ENCODE results near the gene BAHCC1. TPM values are rescaled to one million over a fixed set of nuclear protein-coding genes. Genes with fewer than 3 reads are reported as not detected.

Gene BAHCC1
- total and polyA plus RNA-seq, 9 of the 15 experiments (the other 6 are each of a cell fraction or from before 2014, with no cell fraction given), result 0.14 to 26.9 (median 5.0) TPM

- TF ChIP-seq KLF1 (tag; IDR thresholded peaks at IDR 0.05) (peak; percentile 79), NCOR1 (IDR thresholded peaks at IDR 0.05) (no peak), E2F6 (IDR thresholded peaks at IDR 0.05; ENCODE audit: borderline replicate concordance in 1 of 2, extremely low read depth in 1 of 2, insufficient read depth in 1 of 2, insufficient read length in 1 of 2, low read depth in 1 of 2, low read length in 1 of 2, poor library complexity in 1 of 2, severe bottlenecking in 1 of 2) (peak; percentile 96 to 99), RB1 (IDR thresholded peaks at IDR 0.05; ENCODE audit: low read depth) (peak; percentile 73), ZBTB8A (IDR thresholded peaks at IDR 0.05; ENCODE audit: partially characterized antibody) (no peak), ATF6 (CRISPR knock-in tag; IDR thresholded peaks at IDR 0.05) (no peak), POLR3G (IDR thresholded peaks at IDR 0.05; ENCODE audit: extremely low read depth, insufficient read length, insufficient replicate concordance) (no peak), FOS (IDR thresholded peaks at IDR 0.05; ENCODE audit: extremely low read depth, insufficient read length) (peak; percentile 95), ASH1L (IDR thresholded peaks at IDR 0.05; ENCODE audit: borderline replicate concordance, low read depth, partially characterized antibody) (peak; percentile 62), ZBTB43 (CRISPR knock-in tag; IDR thresholded peaks at IDR 0.05) (no peak), TCFL5 (CRISPR knock-in tag; conservative IDR thresholded peaks at IDR 0.05) (no peak), SIRT6 (IDR thresholded peaks at IDR 0.05; ENCODE audit: low read depth, low read length) (no peak), DLX4 (CRISPR knock-in tag; IDR thresholded peaks at IDR 0.05) (no peak), NR0B1 (IDR thresholded peaks at IDR 0.05; ENCODE audit: partially characterized antibody) (no peak), FOXK1 (CRISPR knock-in tag; IDR thresholded peaks at IDR 0.05; ENCODE audit: borderline replicate concordance) (no peak), HMG20A (CRISPR knock-in tag; conservative IDR thresholded peaks at IDR 0.05) (no peak), ADNP (tag; IDR thresholded peaks at IDR 0.05) (no peak), ZNF232 (CRISPR knock-in tag; IDR thresholded peaks at IDR 0.05) (no peak), ZBTB33 (CRISPR knock-in tag; IDR thresholded peaks at IDR 0.05) (peak; percentile 68; the same call in 1 of the 2 replicates)
Measured at GRCh38 chr17:81481073-81481799, 86.0 kb downstream of the BAHCC1 start (continued).
